K562 (cell line): ENCODE measurements around the gene PSD2. TPM values are rescaled to one million over a fixed set of nuclear protein-coding genes. Genes with fewer than 3 reads are reported as not detected.
A peak's percentile ranks its signal among the peaks of the same experiment; 100 is the strongest.

Experiments
- CHD1 ChIP-seq: fragments of 200-600 bp; sonication (generic); IDR thresholded peaks from one replicate; pipeline ENCODE4 v1.6.1; 2012; ENCODE audit warnings: mild to moderate bottlenecking, moderate library complexity, low read length, inconsistent platforms
- FOXA3 ChIP-seq, 2 experiments: fragments of 450-650 bp in 1 of 2; sonication (generic) in 1 of 2; formaldehyde crosslinking; IDR thresholded peaks in 1 of 2; conservative IDR thresholded peaks in 1 of 2; 2 replicates each; pipeline versions ENCODE4 v1.4.0 to v1.8.0; 2020 to 2022; ENCODE audit warnings: mild to moderate bottlenecking in 2 of 2, missing genetic modification reagents in 1 of 2
- GTF2B ChIP-seq: IDR thresholded peaks from 2 replicates; pipeline ENCODE4 v1.6.1; 2011; ENCODE audit not compliant: insufficient read length; ENCODE audit errors: extremely low read depth
- MEF2A ChIP-seq: IDR thresholded peaks from 2 replicates; pipeline ENCODE4 v1.6.1; 2011; ENCODE audit warnings: low read depth, mild to moderate bottlenecking, low read length, moderate library complexity; ENCODE audit not compliant: control insufficient read depth
- MXD1 ChIP-seq: fragments of 250-450 bp; sonication (Bioruptor Pico); IDR thresholded peaks from 2 replicates; pipeline ENCODE4 v1.8.0; 2021; ENCODE audit warnings: borderline replicate concordance, mild to moderate bottlenecking, moderate library complexity; ENCODE audit not compliant: poor library complexity, severe bottlenecking
- SMARCC2 ChIP-seq: fragments of 450-650 bp; IDR thresholded peaks from 2 replicates; pipeline ENCODE4 v1.6.1; 2017; ENCODE audit warnings: antibody characterized with exemption, moderate library complexity, mild to moderate bottlenecking, low read depth
- SPI1 ChIP-seq: IDR thresholded peaks from 2 replicates; pipeline ENCODE4 v1.6.1; 2011; ENCODE audit warnings: low read depth, low read length, control low read depth, borderline replicate concordance
- THAP12 ChIP-seq: fragments of 250-450 bp; sonication (Bioruptor Pico); IDR thresholded peaks from 2 replicates; pipeline ENCODE4 v1.9.0; 2021; ENCODE audit warnings: mild to moderate bottlenecking, inconsistent platforms
- TSC22D4 ChIP-seq: fragments of 450-650 bp; IDR thresholded peaks from 2 replicates; pipeline ENCODE4 v1.6.1; 2016; ENCODE audit warnings: missing genetic modification characterization, missing biosample characterization, control low read depth
- UBTF ChIP-seq, 2 experiments: IDR thresholded peaks; 2 replicates each; pipeline ENCODE4 v1.6.1; 2012; ENCODE audit warnings: improper control_type of control experiment in 2 of 2, low read depth in 2 of 2, low read length in 2 of 2, borderline replicate concordance in 1 of 2
- ZBTB17 ChIP-seq: fragments of 450-650 bp; formaldehyde crosslinking; IDR thresholded peaks from 2 replicates; pipeline ENCODE4 v1.4.0; 2020; ENCODE audit warnings: mild to moderate bottlenecking
- ZBTB2 ChIP-seq: fragments of 450-650 bp; IDR thresholded peaks from 2 replicates; pipeline ENCODE4 v1.6.1; 2016; ENCODE audit warnings: antibody characterized with exemption
- ZFP30 ChIP-seq: fragments of 250-450 bp; sonication (Bioruptor Pico); IDR thresholded peaks from 2 replicates; pipeline ENCODE4 v1.8.0; 2022; ENCODE audit warnings: moderate library complexity, mild to moderate bottlenecking, inconsistent platforms, borderline replicate concordance
- ZFPM2 ChIP-seq: fragments of 250-450 bp; sonication (Bioruptor Pico); IDR thresholded peaks from 2 replicates; pipeline ENCODE4 v1.5.1; 2022; ENCODE audit warnings: mild to moderate bottlenecking
- ZNF263 ChIP-seq: sonication (generic); formaldehyde crosslinking; IDR thresholded peaks from 2 replicates; pipeline ENCODE4 v1.8.0; 2022; ENCODE audit warnings: mild to moderate bottlenecking, missing genetic modification reagents, borderline replicate concordance
- ZNF75A ChIP-seq: fragments of 450-650 bp; formaldehyde crosslinking; IDR thresholded peaks from 2 replicates; pipeline ENCODE4 v1.4.0; 2020; ENCODE audit warnings: mild to moderate bottlenecking
- ZNF785 ChIP-seq: fragments of 250-450 bp; sonication (Bioruptor Pico); IDR thresholded peaks from 2 replicates; pipeline ENCODE4 v1.4.0; 2020; ENCODE audit warnings: mild to moderate bottlenecking
- ZNF830 ChIP-seq: fragments of 250-450 bp; sonication (Bioruptor Pico); IDR thresholded peaks from 2 replicates; pipeline ENCODE4 v1.5.0; 2021; ENCODE audit warnings: mild to moderate bottlenecking
- polyA plus RNA-seq, 8 experiments: library from polyadenylated mRNA; depleted of rRNA in 4 of 8; stranded (reverse) in 5 of 8; unstranded in 3 of 8; fragments of >200 nt; fragmentation: Nextera tagmentation in 2 of 8; fragmentation: Illumina TruSeq in 1 of 8; extraction: Ambion mirVana in 2 of 8; extraction: Trizol in 1 of 8; gene quantifications; 2 replicates each; pipeline versions ENCODE4 v1.2.1 to v1.2.3, GENCODE V29; 2011 to 2014; ENCODE audit warnings: inconsistent platforms in 1 of 8, missing spikeins in 1 of 8
- total RNA-seq, 7 experiments: library from RNA; depleted of rRNA in 6 of 7; stranded (reverse); fragments of >200 nt in 6 of 7; fragmentation: Illumina TruSeq in 2 of 7; extraction: Trizol in 2 of 7; gene quantifications; 2 replicates each; pipeline versions ENCODE4 v1.2.1 to v1.2.3, GENCODE V29; 2011 to 2021; ENCODE audit warnings: low replicate concordance in 1 of 7

The PSD2 gene
- total and polyA plus RNA-seq, 9 of the 15 experiments (the other 6 are each of a cell fraction or from before 2014, with no cell fraction given), result 0.01 to 0.09 (median 0.04) TPM; not detected in 4

GRCh38 chr5:139774980-139775661, 20.5 kb upstream of the PSD2 start (continued):
- 0 out of 2 replicates have a peak, but pooled peaks have one; percentile 35 for TF ChIP-seq ZBTB2
- no peak for TF ChIP-seq UBTF (IDR thresholded peaks at IDR 0.05; ENCODE audit: borderline replicate concordance in 1 of 2, low read depth in 2 of 2, low read length in 2 of 2)
- TF ChIP-seq ZBTB17 (CRISPR knock-in tag), result 0 out of 2 replicates have a peak, but pooled peaks have one; percentile 18
- TF ChIP-seq MXD1 (CRISPR knock-in tag), result no peak
- TF ChIP-seq TSC22D4 (tag), result no peak
- no peak for TF ChIP-seq SPI1
- no peak for TF ChIP-seq ZFP30 (CRISPR knock-in tag)
- TF ChIP-seq ZFPM2 (CRISPR knock-in tag), result no peak
- peak; percentile 68; the same call in 1 of the 2 replicates for TF ChIP-seq ZNF263 (CRISPR knock-in tag)
- TF ChIP-seq MEF2A, result no peak
- TF ChIP-seq THAP12, result no peak
- TF ChIP-seq FOXA3 (CRISPR knock-in tag; conservative IDR thresholded peaks at IDR 0.05 in 1 of 2, IDR thresholded peaks at IDR 0.05 in 1 of 2), result no peak
- TF ChIP-seq SMARCC2, result no peak
- TF ChIP-seq ZNF75A (CRISPR knock-in tag), result no peak
- no peak for TF ChIP-seq ZNF785 (CRISPR knock-in tag)
- no peak for TF ChIP-seq GTF2B
- no peak for TF ChIP-seq ZNF830 (CRISPR knock-in tag)
- TF ChIP-seq CHD1, result no peak
